HepG2 (cell line): Measurements from ENCODE around the gene B4GALT5. TPM values are rescaled to one million over a fixed set of nuclear protein-coding genes. Genes with fewer than 3 reads are reported as not detected.

ENCODE experiments used
- CHD2 ChIP-seq: IDR thresholded peaks from 2 replicates; pipeline ENCODE4 v1.6.1; 2011; ENCODE audit warnings: low read depth, low read length, improper control_type of control experiment
- HDAC1 ChIP-seq: sonication (generic); formaldehyde crosslinking; IDR thresholded peaks from 2 replicates; pipeline ENCODE4 v1.5.1; 2020; ENCODE audit warnings: mild to moderate bottlenecking, missing genetic modification reagents
- NFE2 ChIP-seq: sonication (generic); formaldehyde crosslinking; IDR thresholded peaks from 2 replicates; pipeline ENCODE4 v1.4.0; 2020; ENCODE audit warnings: missing genetic modification reagents
- NFIB ChIP-seq: sonication (generic); formaldehyde crosslinking; IDR thresholded peaks from 2 replicates; pipeline ENCODE4 v1.9.0; 2021; ENCODE audit warnings: missing genetic modification reagents, mild to moderate bottlenecking, borderline replicate concordance
- NFRKB ChIP-seq: fragments of 450-650 bp; IDR thresholded peaks from 2 replicates; pipeline ENCODE4 v1.6.1; 2017
- PITX1 ChIP-seq: sonication (generic); formaldehyde crosslinking; IDR thresholded peaks from 2 replicates; pipeline ENCODE4 v1.5.1; 2020; ENCODE audit warnings: mild to moderate bottlenecking, missing genetic modification reagents
- POLR2AphosphoS2 ChIP-seq: IDR thresholded peaks from 2 replicates; pipeline ENCODE4 v1.6.1; 2011; ENCODE audit warnings: low read depth, low read length, improper control_type of control experiment
- RORA ChIP-seq: sonication (generic); formaldehyde crosslinking; IDR thresholded peaks from 2 replicates; pipeline ENCODE4 v1.5.0; 2020; ENCODE audit warnings: mild to moderate bottlenecking, missing genetic modification reagents, moderate library complexity
- SRSF1 ChIP-seq: fragments of 200-400 bp; formaldehyde crosslinking; optimal IDR thresholded peaks from 2 replicates; pipeline ENCODE3; 2017; ENCODE audit warnings: mild to moderate bottlenecking, low read depth, low read length, moderate library complexity
- ZFAT ChIP-seq: sonication (generic); formaldehyde crosslinking; conservative IDR thresholded peaks from 2 replicates; pipeline ENCODE4 v1.8.1; 2023; ENCODE audit warnings: missing genetic modification reagents, inconsistent platforms
- ZNF543 ChIP-seq: sonication (generic); formaldehyde crosslinking; IDR thresholded peaks from 2 replicates; pipeline ENCODE4 v1.4.0; 2020; ENCODE audit warnings: mild to moderate bottlenecking, missing genetic modification reagents
- ZNF660 ChIP-seq: sonication (generic); formaldehyde crosslinking; IDR thresholded peaks from 2 replicates; pipeline ENCODE4 v1.5.1; 2020; ENCODE audit warnings: mild to moderate bottlenecking, low read depth, missing genetic modification reagents, borderline replicate concordance
- ZNF850 ChIP-seq: sonication (generic); formaldehyde crosslinking; conservative IDR thresholded peaks from 2 replicates; pipeline ENCODE4 v1.9.0; 2021; ENCODE audit warnings: mild to moderate bottlenecking, missing genetic modification reagents
- polyA plus RNA-seq, 8 experiments: library from polyadenylated mRNA; depleted of rRNA in 3 of 8; stranded (reverse) in 7 of 8; unstranded in 1 of 8; fragments of >200 nt; fragmentation: Illumina TruSeq in 4 of 8; extraction: Trizol in 4 of 8; gene quantifications; 2 replicates each; pipeline versions ENCODE4 v1.2.1 to v1.2.3, GENCODE V29; 2011 to 2016; ENCODE audit warnings: low read depth in 4 of 8, missing spikeins in 1 of 8, mixed read lengths in 1 of 8; ENCODE audit not compliant: insufficient read depth in 1 of 8
- total RNA-seq, 5 experiments: library from RNA; depleted of rRNA; stranded (reverse); fragments of >200 nt; fragmentation: Illumina TruSeq; extraction: Trizol; gene quantifications; 2 replicates each; pipeline ENCODE4 v1.2.3, GENCODE V29; 2016; ENCODE audit warnings: low read depth in 1 of 5
- TF ChIP-seq, protein P1 (sequence below): sonication (generic); formaldehyde crosslinking; IDR thresholded peaks from 2 replicates; pipeline ENCODE4 v1.5.0; 2020; ENCODE audit warnings: mild to moderate bottlenecking, missing genetic modification reagents
- TF ChIP-seq, protein P2 (sequence below): sonication (generic); formaldehyde crosslinking; IDR thresholded peaks from 2 replicates; pipeline ENCODE4 v1.4.0; 2020; ENCODE audit warnings: mild to moderate bottlenecking, missing genetic modification reagents
- TF ChIP-seq, protein P3 (sequence below): sonication (generic); formaldehyde crosslinking; IDR thresholded peaks from 2 replicates; pipeline ENCODE4 v1.4.0; 2020; ENCODE audit warnings: missing genetic modification reagents
- TF ChIP-seq, protein P4 (sequence below): sonication (generic); formaldehyde crosslinking; IDR thresholded peaks from 2 replicates; pipeline ENCODE4 v1.5.0; 2020; ENCODE audit warnings: mild to moderate bottlenecking, missing genetic modification reagents
- TF ChIP-seq, protein P5 (sequence below): sonication (generic); formaldehyde crosslinking; IDR thresholded peaks from 2 replicates; pipeline ENCODE4 v1.5.0; 2020; ENCODE audit warnings: missing genetic modification reagents
- TF ChIP-seq, protein P6 (sequence below): sonication (generic); formaldehyde crosslinking; IDR thresholded peaks from 2 replicates; pipeline ENCODE4 v1.8.0; 2022; ENCODE audit warnings: missing genetic modification reagents, mild to moderate bottlenecking, inconsistent platforms, borderline replicate concordance

Gene B4GALT5
- total and polyA plus RNA-seq, 2 of the 13 experiments (the other 11 are each of a cell fraction or from before 2014, with no cell fraction given): 27.3 to 30.9 TPM

DNA sequence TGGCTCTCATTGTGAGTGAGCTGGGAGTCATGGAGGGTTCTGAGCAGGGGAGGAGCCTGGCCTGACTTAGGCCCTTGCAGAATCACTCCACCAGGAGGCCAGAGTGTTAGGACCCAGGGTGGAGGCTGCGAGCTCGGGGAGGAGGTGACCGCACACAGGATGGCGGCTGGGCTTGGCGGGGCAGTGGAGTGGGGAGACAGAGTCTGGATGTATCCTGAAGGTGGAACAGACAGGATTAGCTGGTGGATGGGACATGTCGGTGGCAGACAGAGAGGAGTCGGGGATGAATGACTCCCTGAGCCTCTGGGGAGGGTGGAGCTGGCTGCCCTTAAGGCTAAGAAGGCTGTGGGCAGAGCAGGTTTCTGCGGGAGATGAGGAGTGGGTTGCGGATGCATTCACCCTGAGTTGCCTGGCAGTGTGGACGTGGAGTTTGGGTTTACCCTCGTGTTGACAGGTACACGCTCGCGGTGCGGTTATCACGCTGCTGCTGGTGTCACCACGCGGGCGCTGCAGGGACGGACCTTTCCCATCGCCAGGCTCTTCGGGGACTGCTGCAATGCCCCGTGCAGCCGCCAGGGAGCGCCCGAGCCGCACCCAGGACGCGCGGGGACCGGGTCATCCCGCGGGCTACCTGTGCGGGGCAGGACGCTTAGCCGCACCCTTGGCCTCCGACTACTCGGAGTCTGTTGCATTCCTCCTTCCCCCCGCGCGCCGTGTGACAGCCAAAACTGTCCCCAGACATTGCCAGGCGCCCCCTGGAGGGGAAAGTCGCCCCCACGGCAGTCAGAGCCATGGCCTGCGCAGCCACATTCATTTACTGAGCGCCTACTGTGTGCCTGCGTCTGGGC, 102.8 kb downstream of the B4GALT5 start (continued):
- TF ChIP-seq, protein P1, sequence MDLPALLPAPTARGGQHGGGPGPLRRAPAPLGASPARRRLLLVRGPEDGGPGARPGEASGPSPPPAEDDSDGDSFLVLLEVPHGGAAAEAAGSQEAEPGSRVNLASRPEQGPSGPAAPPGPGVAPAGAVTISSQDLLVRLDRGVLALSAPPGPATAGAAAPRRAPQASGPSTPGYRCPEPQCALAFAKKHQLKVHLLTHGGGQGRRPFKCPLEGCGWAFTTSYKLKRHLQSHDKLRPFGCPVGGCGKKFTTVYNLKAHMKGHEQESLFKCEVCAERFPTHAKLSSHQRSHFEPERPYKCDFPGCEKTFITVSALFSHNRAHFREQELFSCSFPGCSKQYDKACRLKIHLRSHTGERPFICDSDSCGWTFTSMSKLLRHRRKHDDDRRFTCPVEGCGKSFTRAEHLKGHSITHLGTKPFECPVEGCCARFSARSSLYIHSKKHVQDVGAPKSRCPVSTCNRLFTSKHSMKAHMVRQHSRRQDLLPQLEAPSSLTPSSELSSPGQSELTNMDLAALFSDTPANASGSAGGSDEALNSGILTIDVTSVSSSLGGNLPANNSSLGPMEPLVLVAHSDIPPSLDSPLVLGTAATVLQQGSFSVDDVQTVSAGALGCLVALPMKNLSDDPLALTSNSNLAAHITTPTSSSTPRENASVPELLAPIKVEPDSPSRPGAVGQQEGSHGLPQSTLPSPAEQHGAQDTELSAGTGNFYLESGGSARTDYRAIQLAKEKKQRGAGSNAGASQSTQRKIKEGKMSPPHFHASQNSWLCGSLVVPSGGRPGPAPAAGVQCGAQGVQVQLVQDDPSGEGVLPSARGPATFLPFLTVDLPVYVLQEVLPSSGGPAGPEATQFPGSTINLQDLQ: peak; percentile 98
- TF ChIP-seq SRSF1 (peak; percentile 35), ZNF850 (peak; percentile 83; the same call in 1 of the 2 replicates), ZNF543 (CRISPR knock-in tag) (peak; percentile 78), HDAC1 (peak; percentile 90), NFRKB (no peak), NFE2 (peak; percentile 13; the same call in 1 of the 2 replicates), ZNF660 (CRISPR knock-in tag) (no peak; the same call in 1 of the 2 replicates), RORA (CRISPR knock-in tag) (no peak), POLR2AphosphoS2 (no peak), PITX1 (CRISPR knock-in tag) (peak; percentile 49; the same call in 1 of the 2 replicates), CHD2 (no peak), ZFAT (CRISPR knock-in tag) (no peak), NFIB (CRISPR knock-in tag) (no peak)
- TF ChIP-seq, protein P2, sequence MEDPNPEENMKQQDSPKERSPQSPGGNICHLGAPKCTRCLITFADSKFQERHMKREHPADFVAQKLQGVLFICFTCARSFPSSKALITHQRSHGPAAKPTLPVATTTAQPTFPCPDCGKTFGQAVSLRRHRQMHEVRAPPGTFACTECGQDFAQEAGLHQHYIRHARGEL (CRISPR knock-in tag): peak; percentile 81; the same call in 1 of the 2 replicates
- TF ChIP-seq, protein P3, sequence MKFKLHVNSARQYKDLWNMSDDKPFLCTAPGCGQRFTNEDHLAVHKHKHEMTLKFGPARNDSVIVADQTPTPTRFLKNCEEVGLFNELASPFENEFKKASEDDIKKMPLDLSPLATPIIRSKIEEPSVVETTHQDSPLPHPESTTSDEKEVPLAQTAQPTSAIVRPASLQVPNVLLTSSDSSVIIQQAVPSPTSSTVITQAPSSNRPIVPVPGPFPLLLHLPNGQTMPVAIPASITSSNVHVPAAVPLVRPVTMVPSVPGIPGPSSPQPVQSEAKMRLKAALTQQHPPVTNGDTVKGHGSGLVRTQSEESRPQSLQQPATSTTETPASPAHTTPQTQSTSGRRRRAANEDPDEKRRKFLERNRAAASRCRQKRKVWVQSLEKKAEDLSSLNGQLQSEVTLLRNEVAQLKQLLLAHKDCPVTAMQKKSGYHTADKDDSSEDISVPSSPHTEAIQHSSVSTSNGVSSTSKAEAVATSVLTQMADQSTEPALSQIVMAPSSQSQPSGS (CRISPR knock-in tag): peak; percentile 84; the same call in 1 of the 2 replicates
- TF ChIP-seq, protein P4, sequence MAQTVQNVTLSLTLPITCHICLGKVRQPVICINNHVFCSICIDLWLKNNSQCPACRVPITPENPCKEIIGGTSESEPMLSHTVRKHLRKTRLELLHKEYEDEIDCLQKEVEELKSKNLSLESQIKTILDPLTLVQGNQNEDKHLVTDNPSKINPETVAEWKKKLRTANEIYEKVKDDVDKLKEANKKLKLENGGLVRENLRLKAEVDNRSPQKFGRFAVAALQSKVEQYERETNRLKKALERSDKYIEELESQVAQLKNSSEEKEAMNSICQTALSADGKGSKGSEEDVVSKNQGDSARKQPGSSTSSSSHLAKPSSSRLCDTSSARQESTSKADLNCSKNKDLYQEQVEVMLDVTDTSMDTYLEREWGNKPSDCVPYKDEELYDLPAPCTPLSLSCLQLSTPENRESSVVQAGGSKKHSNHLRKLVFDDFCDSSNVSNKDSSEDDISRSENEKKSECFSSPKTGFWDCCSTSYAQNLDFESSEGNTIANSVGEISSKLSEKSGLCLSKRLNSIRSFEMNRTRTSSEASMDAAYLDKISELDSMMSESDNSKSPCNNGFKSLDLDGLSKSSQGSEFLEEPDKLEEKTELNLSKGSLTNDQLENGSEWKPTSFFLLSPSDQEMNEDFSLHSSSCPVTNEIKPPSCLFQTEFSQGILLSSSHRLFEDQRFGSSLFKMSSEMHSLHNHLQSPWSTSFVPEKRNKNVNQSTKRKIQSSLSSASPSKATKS (CRISPR knock-in tag): no peak
- TF ChIP-seq, protein P5, sequence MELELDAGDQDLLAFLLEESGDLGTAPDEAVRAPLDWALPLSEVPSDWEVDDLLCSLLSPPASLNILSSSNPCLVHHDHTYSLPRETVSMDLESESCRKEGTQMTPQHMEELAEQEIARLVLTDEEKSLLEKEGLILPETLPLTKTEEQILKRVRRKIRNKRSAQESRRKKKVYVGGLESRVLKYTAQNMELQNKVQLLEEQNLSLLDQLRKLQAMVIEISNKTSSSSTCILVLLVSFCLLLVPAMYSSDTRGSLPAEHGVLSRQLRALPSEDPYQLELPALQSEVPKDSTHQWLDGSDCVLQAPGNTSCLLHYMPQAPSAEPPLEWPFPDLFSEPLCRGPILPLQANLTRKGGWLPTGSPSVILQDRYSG (CRISPR knock-in tag): peak; percentile 94
- TF ChIP-seq, protein P6, sequence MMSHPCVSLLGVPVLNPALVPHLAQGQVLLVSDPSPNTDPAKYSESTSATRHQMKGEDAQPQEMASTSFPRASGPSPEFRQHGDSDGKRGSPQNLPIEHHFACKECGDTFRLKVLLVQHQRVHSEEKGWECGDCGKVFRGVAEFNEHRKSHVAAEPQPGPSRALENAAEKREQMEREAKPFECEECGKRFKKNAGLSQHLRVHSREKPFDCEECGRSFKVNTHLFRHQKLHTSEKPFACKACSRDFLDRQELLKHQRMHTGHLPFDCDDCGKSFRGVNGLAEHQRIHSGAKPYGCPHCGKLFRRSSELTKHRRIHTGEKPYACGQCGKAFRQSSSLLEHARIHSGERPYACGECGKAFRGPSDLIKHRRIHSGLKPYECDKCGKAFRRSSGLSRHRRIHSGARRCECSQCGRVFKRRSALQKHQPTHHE (CRISPR knock-in tag): peak; percentile 86
